Coronary artery (tissue), 2 donors: ENCODE measurements around the gene JSRP1.
A peak's percentile ranks its signal among the peaks of the same experiment; 100 is the strongest.

Experiments
- DNase-seq: peaks from one replicate; pipeline ENCODE4 v3.0.0-alpha.2; 2017; ENCODE audit warnings: low spot score
- H3K27ac ChIP-seq, 2 donors: fragments of 200-600 bp; sonication (generic); one replicate each; pipeline ENCODE4 v1.5.1; 2016 to 2019
- H3K4me3 ChIP-seq: fragments of 200-600 bp; sonication (generic); 2 replicates; pipeline ENCODE4 v1.5.1; 2016; ENCODE audit warnings: mild to moderate bottlenecking, moderate library complexity
- TF ChIP-seq, protein P1 (sequence below): fragments of 200-600 bp; sonication (generic); IDR thresholded peaks from one replicate; pipeline ENCODE4 v1.5.1; 2019; ENCODE audit warnings: antibody characterized with exemption

Gene JSRP1

DNA sequence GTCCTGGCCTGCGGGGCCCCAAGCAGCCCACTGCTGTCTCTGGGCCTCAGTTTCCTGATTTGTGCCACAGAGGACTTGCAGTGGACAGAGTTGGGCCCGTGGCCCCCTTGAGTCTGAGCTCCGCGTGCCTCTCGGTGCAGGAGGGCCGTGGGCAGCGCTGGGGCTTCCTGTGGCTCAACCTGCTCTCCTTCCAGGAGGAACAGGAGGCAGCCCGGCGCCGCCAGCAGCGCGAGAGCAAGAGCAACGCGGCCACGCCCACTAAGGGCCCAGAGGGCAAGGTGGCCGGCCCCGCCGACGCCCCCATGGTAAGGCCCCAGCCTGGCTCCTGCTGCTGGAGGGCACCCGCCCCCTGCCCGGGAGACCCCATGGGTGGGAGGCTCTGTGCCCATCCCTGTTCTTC lies 46.0 kb downstream of the JSRP1 start:
- no peak for DNase-seq
- TF ChIP-seq, protein P1, sequence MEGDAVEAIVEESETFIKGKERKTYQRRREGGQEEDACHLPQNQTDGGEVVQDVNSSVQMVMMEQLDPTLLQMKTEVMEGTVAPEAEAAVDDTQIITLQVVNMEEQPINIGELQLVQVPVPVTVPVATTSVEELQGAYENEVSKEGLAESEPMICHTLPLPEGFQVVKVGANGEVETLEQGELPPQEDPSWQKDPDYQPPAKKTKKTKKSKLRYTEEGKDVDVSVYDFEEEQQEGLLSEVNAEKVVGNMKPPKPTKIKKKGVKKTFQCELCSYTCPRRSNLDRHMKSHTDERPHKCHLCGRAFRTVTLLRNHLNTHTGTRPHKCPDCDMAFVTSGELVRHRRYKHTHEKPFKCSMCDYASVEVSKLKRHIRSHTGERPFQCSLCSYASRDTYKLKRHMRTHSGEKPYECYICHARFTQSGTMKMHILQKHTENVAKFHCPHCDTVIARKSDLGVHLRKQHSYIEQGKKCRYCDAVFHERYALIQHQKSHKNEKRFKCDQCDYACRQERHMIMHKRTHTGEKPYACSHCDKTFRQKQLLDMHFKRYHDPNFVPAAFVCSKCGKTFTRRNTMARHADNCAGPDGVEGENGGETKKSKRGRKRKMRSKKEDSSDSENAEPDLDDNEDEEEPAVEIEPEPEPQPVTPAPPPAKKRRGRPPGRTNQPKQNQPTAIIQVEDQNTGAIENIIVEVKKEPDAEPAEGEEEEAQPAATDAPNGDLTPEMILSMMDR = no peak
- H3K4me3 ChIP-seq = no peak overlapping the region
- no peak overlapping the region for H3K27ac ChIP-seq

GRCh38 chr19:2209408-2209807 lies 46.8 kb downstream of the JSRP1 start:
- TF ChIP-seq, protein P1 = no peak
- DNase-seq = no peak
- H3K4me3 ChIP-seq = no peak overlapping the region
- no peak overlapping the region for H3K27ac ChIP-seq

- no peak overlapping the region for H3K4me3 ChIP-seq
- no peak overlapping the region for H3K27ac ChIP-seq
- DNase-seq = no peak
- TF ChIP-seq, protein P1 = no peak
Measured at GRCh38 chr19:2208975-2209374, 47.2 kb downstream of the JSRP1 start.

GRCh38 chr19:2207991-2208860 lies 48.0 kb downstream of the JSRP1 start:
- Histone ChIP-seq H3K27ac (peak overlapping the region in 1 of 2 donors; percentile 7), H3K4me3 (no peak overlapping the region)
- TF ChIP-seq, protein P1 = no peak
- DNase-seq = no peak

- H3K27ac ChIP-seq = no peak overlapping the region
- TF ChIP-seq, protein P1 = no peak
- no peak overlapping the region for H3K4me3 ChIP-seq
- DNase-seq = no peak
Measured at GRCh38 chr19:2207008-2207407, 49.2 kb downstream of the JSRP1 start.

- TF ChIP-seq, protein P1 = no peak
- H3K4me3 ChIP-seq = no peak overlapping the region
- H3K27ac ChIP-seq = no peak overlapping the region
- no peak for DNase-seq
Measured at GRCh38 chr19:2202366-2202765, 53.9 kb downstream of the JSRP1 start.
